NCI-H1092 treated with DMSO at 0.1 percent for 48 hours (cell line): Measurements from ENCODE around the gene SPON1.

Experiments
- DNase-seq: peaks from one replicate; lab custom pipeline; 2025; lab: John Stamatoyannopoulos, UW

Gene SPON1

DNA sequence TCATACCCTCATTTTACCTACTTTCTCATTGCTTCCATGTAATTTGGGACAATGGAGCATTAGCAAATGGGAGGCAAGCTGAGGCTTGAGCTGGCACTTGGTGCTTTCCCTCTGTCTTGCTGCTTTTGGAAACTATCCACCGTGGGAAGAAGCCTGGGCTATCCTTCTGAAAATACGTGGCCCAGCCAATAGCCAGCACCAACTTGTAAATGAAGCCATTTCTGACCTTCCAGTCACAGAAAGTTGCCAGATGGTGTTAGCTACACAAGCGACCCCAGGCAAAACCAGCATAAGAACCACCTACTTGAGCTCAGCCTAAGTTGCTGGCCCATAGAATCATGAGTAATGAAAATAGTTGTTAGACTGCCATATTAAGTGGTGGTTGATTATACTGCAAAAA is 18.5 kb upstream of the SPON1 start:
- DNase-seq = no peak

DNA sequence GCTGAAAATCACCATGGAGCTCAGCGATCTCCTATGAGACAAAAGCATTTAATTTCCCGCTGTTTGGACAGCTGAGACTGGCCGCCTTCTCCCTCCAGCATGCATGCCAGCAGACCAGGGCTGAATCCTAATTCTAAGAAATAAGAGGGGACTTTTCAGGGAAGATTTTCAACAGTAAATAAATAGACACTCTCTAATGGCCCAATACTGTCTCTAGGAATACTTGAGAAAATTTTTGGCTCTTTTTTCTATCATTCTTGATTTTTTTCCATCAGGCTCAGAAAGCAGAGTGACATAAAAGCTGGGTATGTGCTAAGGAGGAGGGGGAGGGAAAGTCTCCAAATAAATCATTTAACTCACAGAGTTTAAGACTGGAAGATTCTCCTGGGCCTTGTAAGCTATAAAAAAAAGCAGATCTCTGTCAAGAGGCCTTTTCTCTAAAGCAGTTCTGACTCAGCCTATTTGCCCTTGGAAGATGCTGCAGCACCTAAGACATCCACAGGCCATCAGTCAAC is 17.6 kb upstream of the SPON1 start:
- no peak for DNase-seq

DNA sequence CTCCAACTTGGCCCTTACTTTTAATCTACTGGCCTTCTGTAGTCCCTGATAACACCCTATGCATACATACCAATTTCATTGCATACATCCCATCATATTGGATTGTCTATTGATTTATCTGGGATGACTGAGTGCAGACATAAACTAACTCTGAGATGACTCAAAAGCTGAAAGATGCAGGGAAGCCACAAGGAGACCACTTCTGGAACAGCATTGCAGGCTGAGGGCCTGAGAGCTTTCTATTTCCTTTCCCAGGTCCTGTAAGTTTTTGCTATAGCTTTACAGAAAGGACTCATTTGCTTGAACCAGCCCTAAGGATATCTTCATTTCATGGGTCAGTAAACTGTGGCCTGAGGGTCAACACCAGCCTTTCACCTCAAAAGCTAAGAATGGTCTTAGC is 15.1 kb upstream of the SPON1 start:
- DNase-seq = no peak

DNA sequence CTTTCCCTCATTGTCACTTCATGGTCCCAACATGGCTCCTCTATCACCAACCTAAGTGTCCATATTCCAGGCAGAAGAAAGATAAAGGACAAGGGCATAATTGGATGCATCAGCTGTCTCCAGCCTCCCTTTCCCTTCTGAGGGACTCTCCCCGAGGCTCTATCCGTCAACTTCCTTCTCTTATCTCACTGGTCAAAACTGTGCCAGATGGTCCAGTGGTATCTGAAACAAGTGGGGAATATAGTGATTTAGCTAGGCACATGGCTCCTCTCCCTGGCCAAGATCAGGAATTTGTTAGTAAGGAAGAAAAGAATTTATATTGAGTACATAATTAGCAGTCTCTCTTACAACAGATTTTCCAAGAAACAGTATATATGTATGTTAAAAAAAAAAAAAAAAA is 12.6 kb upstream of the SPON1 start:
- peak; percentile 14 for DNase-seq

DNA sequence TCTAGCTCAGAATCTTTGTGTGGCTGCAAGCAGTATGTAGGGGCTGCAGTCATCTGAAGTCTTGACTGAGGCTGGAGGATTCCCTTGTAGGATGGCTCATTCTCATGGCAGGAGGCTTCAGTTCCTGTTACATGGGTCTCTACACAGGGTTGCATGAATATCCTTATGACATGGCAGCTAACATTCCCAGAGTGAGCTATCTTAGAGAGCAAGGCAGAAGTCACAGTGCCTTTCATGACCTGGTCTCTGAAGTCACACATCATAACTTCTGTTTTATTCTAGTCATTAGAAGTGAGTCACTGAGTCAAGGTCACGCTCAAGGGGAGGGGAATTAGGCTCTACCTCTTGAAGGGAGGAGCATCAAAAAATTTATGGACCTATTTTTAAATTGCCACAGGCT is 10.3 kb upstream of the SPON1 start:
- no peak for DNase-seq

DNA sequence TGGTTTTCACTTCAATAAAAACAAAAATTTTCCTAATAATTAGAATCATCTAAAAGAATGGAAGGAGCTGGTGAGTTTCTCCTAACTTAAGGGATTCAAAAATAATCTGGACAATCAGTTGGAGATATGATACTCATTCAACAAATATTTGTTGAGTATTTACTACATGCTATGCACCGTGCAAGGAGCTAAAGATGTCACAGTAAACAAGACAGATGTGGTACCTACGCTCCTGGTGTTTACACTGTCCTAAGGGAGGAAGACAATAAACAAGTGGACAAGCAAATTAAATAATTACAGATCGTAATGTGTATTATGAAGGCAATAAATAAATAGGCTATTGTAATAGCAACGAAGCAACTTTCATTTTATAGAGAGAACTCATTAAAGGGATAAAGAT is 9.9 kb upstream of the SPON1 start:
- no peak for DNase-seq

DNA sequence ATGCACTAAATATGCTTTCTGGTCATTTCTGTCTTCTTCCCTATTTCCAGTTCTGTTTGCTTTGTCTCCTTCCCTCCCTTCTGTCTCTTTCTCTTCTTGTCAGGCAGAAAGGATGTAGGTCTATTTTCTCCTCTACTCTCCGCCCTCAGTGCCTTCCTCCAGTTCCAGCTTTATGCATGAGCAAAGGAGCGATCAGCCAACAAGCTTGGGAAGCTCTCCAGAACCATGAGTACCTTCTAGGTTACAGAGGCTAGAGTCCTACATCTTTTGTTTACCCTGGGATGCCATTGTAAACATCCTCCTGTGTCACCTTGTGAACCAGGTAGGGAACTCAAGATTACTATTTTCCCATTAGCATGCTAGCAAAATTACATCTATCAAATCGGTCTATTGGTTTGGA is 7.9 kb upstream of the SPON1 start:
- no peak for DNase-seq

DNA sequence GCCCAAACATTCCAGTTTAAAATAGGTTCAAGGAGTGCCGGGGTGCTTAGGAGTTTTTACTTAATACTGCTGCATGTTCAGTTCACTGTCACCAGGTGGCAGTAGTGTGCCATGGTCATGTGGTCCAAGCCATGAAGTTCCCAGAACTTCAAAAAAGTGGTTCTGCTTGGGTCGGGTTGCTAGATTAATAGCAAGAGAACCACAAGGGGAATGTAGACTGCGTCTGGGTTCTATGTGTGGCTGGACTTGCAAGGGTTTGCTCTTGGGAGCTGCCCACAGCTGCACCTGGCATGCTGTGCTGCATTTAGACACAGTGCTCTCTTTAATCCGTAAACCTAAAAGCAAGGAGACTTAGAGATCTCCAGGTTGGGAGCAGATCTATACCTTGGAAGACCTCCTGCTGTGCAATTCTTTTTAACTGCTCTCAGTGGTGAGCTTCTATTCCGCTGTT is 6.5 kb upstream of the SPON1 start:
- DNase-seq = peak; percentile 55

DNA sequence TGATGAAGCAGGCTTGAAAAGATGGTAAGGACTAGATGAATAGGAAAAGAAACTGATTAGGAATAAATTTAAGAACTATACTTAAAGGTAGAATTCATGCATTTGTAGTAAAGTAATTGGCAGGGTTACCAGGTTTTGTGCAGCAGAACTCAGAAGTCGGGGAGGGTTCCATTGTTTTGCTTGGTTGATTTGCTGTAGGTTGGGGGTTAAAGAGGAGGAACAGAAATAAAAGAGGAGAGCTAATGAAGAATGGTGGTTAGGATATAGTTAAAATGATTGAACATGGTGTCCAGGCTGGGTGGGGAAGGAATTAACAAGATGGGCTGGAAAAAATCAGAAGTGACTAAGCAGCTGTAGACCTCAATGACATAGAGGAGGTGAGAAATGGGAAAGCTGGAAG is 5.5 kb upstream of the SPON1 start:
- DNase-seq = no peak

DNA sequence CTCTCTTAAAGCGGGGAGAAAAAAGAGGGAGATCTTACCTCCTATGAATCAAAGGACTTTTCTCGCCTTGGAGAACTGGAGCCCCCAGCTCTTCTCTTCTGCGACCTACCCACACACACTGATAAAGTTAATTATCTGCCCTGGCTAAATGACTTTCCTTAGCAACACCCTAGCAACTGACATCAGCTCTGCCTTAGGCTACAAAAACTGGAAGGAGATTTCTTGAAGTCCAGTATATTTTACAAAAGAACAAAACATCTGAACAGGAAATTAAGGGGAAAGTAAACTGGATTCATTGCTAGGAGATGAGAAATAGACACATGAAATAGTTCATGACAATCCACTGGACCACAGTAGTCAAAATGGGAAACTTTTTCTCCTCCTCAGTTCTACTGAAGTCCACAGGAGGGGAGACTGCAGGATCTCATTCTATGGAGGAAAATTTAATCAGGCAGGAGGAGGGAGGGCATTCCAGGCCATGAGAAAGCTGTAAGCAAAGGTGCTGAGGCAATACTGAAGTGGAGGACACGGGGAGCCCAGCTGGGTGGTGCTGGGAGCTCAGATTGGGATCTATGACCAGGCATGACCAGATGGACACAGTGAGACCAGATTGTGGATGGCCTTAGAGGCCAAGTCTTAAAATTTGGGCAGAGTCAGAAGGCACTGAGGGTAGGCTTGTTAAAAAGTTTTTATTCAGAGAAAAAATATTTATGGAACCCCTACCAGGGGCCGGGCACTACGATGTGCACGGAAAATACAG is 3.7 kb upstream of the SPON1 start:
- no peak for DNase-seq

DNA sequence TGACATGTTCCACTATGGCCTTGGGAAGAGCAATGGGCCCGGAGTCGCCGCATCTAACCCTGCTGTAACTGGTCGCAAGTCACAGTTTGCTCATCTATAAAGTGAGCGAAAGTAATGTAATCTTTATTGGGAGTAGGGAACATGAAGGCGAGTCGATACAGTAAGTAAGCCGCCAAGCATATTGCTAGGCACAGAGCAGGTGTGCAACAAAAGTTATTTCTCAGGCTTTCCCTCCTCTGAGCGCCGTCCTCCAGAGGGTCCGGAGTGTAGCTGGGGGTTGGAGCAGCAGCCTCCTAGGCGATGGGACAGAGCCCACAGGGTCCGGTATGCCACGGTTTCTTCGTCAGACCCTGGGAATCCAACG is 343 bp upstream of the SPON1 start:
- DNase-seq = no peak

DNA sequence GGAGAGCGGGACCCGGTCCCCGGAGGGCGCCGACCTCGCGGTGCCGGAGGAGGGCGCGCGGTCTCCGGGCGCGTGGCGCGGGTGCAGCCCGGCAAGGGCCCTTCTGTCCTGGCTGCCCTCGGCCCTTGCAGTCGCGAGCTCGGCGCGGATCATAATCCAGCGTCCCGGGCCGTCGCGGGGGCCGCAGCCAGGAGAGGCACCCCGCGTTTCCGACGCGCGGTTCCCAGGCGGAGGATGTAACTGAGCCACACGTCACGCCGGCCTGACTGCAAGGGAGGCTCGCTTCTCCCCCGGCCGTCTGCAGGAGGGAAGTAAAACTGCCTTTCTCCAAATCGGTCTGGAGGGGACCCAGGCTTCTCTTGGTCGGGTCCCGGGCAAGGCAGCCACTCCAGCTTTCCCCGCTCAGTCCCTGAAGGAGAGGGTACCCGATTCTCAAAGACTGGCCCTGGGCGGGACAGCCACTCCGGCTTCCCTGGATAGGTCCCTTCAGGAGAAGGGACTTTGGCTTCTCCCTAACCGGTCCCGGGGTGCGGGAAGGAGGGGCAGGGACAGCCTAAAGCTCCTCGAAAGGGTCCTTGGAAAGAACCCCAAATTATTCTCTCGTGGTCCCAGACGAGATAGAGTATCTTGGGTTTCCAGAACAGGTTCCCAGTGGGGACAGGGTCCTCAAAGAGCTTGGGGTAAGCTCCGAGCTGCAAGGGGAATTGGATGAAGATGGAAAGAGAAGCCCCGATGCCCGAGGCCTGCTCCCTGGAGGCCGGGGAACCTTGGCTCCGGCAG is 836 bp downstream of the SPON1 start:
- no peak for DNase-seq

DNA sequence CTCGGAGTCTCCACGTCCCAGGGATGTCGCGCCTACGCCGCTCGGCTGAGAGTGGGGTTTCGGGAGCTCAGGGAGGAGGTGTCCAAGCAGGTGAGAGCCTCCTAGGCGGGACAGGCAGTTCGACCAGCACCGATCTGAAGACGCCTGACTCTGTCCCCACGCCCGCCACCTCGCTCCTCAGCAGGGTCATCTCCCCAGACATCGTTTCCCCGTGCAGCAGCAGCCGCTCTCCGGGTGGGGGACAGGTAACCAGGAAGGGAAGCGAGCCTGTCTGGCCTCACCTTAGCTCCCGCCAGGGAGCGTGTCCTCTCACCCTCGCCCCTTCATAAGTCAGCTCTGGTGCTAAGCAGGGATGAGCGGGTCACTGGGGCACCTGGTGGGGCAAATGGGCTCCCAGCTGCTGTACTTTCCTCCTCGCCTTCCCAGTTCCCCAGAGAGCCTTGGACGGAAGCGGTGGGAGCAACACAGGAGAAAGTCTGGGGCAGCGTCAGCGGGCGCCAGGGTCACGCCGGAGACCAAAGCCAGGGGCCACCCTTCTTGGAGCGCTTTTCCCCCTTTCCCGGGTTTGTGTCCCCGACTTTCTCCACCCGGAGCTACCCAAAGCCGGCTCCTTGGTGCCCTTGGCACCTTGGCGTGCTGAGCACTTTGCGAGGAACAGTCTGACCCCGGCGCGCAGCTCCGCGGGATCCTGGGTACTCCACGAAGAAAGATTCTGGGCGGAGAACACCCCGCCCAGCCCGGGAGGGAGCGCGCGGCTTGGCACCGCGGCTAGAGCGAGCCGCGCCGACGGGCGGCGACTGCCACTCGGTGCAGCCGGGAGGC is 1.6 kb downstream of the SPON1 start:
- no peak for DNase-seq

DNA sequence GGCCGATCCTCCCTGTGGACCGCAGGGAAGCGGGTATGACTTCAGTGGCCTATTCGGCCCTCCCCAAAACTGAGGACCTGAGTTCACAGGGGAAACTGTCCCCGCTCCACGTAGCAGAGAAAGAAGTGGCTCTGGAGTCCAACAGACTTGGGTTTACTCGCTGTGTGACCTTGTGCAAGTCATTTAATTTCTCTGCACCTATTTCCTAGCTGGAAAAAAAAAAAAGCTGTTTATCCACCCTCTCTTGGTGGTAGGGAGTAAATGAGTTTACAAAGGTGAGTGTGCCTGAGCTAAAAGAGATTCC is 2.2 kb downstream of the SPON1 start:
- DNase-seq = no peak

DNA sequence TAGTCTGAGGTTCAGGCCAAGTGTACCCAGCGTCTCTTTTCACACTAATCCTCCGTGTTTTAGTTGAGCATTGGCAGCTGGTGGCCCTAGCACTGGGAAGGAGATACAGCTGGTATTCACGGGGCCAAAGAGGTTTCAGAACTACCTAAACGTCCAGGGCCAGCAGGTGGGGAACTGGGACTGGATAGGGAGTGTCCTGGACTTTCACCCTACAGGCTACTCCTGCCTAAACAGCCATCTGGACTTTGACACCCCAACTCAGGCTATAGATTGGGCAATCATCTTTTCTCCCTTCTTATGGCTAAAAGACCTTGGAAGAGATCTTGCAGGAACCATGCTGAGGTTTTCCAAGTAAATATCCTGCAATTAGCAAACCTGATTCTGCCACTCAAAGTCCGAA is 2.8 kb downstream of the SPON1 start:
- DNase-seq = no peak

DNA sequence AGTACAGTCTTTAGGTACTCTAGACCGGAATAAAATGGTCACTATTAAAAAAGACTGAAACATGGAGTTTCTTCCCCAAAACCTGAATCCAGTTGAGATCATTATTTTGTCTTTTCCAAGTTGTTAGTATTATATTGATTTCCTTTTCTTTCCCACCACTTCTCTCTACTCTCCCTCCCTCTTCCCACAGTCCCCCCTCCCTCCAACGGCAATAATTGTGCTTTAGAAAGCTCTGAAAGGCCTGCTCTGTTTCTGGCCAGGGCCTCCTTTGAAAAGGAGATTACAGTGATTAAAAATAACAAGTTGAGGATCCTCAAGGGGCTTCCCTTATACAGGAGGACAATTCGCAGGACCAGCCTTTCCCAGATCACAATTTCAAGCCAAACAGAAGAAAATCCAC is 3.5 kb downstream of the SPON1 start:
- no peak for DNase-seq

DNA sequence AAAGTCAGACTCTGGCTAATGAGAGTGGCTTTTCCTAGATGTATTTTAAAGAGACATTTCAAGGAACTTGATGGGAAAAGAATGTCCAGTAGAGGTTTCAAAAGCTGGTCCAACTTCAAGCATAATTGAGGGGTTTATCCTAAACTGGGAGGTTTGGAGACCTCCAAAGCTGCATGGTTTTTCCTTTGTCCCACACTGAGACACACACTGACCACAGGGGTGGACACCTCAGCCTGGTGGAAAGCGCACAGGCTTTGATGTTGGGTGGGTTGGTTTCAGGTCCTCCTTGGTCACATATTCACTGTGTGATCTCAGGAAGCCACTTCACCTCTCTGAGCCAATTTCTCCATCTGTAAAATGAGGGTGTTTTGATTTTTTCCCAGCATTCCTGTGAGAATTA is 4.0 kb downstream of the SPON1 start:
- DNase-seq = no peak

DNA sequence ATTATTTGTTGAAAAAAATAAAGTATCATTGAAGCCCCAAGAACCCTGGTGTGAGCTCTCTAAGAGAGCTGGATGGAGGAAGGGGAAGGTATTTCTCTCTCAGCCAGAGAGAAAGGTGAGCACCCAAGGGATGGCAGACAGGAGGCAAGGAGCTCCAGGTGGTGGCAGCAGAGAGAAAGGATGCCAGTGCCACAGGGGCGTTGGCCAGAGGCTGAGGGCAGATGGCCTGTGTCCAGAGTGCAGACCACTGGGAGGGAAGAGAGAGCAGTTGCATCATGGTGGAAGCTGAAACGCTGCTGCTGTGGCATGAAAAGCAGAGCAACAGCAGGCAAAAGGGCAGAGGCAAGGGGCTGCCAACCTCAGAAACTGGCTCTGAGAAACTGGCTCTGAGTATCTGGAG is 8.5 kb downstream of the SPON1 start:
- DNase-seq = peak; percentile 50

DNA sequence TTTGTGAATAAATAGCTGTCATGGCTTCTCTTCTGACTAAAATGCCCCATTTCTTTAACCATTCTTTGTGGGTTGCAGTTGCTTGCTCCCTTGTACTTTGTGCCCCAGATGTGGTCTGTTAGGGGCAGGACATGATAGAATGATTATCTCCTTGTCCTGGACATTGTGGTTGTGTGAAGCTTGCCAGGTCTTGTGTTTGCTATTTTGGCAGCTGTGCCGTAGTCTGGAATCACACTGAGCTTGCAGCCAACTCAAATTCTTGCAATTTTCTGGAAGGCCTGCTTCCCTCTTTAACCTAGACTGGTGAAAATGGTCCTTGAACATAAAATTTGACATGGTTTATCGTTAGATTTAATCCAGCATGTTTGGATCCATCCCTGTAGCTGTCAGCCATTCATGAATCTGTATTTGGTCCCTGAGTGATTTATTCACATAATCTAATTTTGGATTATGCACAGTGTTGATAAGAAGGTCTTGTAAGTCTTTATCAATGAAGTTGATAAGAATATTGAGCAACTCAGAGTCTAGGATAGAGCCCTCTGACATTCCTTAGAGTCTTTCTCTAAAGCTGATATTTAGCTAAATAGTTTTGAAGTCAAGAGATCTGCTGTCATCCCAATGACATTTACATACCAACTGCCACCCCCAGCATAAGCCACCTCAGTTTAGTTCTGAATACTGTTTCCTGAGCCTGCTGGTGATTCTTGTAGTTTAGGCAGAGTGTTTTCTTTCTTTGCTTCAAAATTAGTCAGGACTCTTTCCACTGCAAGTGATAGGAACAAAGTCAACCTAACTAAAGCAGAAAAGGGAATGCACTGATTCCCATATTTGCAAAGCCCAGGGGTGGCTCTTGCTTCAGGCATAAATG is 9.8 kb downstream of the SPON1 start:
- no peak for DNase-seq

DNA sequence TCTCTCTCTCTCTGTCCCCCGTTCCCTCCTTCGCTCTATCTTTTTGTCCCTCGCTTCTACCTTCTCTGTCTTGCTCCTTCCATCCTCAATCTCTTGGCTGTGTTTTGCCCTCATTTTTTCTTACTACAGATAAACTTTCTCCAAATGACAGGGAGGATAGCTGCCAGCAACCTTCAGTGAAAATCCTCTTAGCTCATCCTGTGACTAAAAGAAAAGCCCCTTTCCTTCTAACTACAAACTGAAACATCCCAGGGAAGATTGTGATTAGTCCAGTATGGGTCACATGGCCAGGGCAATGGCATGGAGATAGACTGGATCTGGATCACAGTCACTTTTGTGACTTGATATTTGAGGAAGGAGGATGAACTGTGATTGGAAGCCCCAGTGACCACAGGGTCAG is 10.4 kb downstream of the SPON1 start:
- DNase-seq = no peak

DNA sequence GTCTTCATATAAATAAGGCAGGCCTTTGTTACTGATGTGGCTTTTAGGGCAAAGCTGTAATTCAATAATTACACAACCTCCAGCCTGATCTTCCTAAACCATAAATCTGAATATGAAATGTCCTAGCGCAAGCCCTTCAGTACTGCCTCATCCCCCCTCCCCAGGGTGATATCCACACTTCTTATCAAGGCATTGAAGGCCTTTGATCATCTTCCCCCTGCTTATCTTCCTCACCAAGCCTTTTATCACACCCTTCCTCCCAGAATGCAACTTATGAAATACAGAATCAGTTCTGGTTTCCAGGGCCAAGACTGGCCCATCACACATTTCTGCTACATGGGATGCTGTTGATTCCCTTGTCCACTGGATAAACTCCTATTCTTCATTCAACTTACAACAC is 12.1 kb downstream of the SPON1 start:
- no peak for DNase-seq
